ENCODE results near the gene BPTF.
"Not testable (repeated sequence)": the region's sequence is repeated elsewhere in the genome, so short reads cannot be mapped to it uniquely, and the experiment has no call there.

BPTF gene

GRCh38 chr17:67824735-67825626 is at the start of gene BPTF:
Gene BPTF (plus strand): TSS chr17:67825503. CDS start chr17:67825725, 222 bp downstream.
- peak; percentile 93 for DNase-seq

GRCh38 chr17:67779098-67779672 is 46.1 kb upstream of the BPTF start:
- peak; percentile 38 for DNase-seq

- DNase-seq, result no peak
These were observed 40.8 kb upstream of the BPTF start for GRCh38 chr17:67784364-67785121.

GRCh38 chr17:67785122-67785477 is 40.2 kb upstream of the BPTF start:
- DNase-seq, result no peak

GRCh38 chr17:67785504-67785903 is 39.8 kb upstream of the BPTF start:
- no peak for DNase-seq

GRCh38 chr17:67800495-67800928 is 24.8 kb upstream of the BPTF start:
- DNase-seq, result peak; percentile 70

- no peak for DNase-seq
These were observed 23.6 kb upstream of the BPTF start for GRCh38 chr17:67801626-67802175.

- no peak for DNase-seq
These were observed 14.8 kb upstream of the BPTF start for GRCh38 chr17:67810464-67810863.

GRCh38 chr17:67812380-67812779 is 12.9 kb upstream of the BPTF start:
- DNase-seq, result not testable (repeated sequence)

- DNase-seq, result no peak
These were observed 11.5 kb upstream of the BPTF start for GRCh38 chr17:67813803-67814180.

GRCh38 chr17:67818110-67819002 is 6.9 kb upstream of the BPTF start:
- no peak for DNase-seq

- no peak for DNase-seq
These were observed 5.6 kb upstream of the BPTF start for GRCh38 chr17:67819722-67820121.

- DNase-seq, result no peak
These were observed 3.4 kb upstream of the BPTF start for GRCh38 chr17:67821871-67822367.

GRCh38 chr17:67825627-67826601 is 611 bp downstream of the BPTF start:
- DNase-seq, result peak; percentile 22

GRCh38 chr17:67829331-67829730 is 4.0 kb downstream of the BPTF start:
- no peak for DNase-seq

GRCh38 chr17:67830440-67830839 is 5.1 kb downstream of the BPTF start:
- no peak for DNase-seq

GRCh38 chr17:67831268-67831667 is 6.0 kb downstream of the BPTF start:
- no peak for DNase-seq

GRCh38 chr17:67833134-67833533 is 7.8 kb downstream of the BPTF start:
- DNase-seq, result no peak

- no peak for DNase-seq
These were observed 8.8 kb downstream of the BPTF start for GRCh38 chr17:67833946-67834631.

- DNase-seq, result no peak
These were observed 9.3 kb downstream of the BPTF start for GRCh38 chr17:67834634-67835033.

Data from inflammatory macrophage treated with lipopolysaccharide for 4 hours (primary cell).